H1 (cell line): ENCODE data around the gene PDIA2. TPM values are rescaled to one million over a fixed set of nuclear protein-coding genes. Genes with fewer than 3 reads are reported as not detected.

Experiments
- CTCF ChIA-PET: fragments of 300-600 bp; sonication (Branson Sonifier 250); formaldehyde crosslinking; loops from one replicate; lab custom pipeline; 2021; ENCODE audit not compliant: partially characterized antibody; lab: Charles Lee
- POLR2A ChIA-PET: fragments of 300-600 bp; sonication (Branson Sonifier 250); formaldehyde crosslinking; loops from one replicate; lab custom pipeline; 2021; ENCODE audit warnings: inconsistent platforms; ENCODE audit not compliant: partially characterized antibody; lab: Charles Lee
- DNase-seq, 2 experiments: peaks; one replicate each; pipeline versions ENCODE4 v3.0.0 to v3.0.0-alpha.2; 2010 to 2022; ENCODE audit warnings: low spot score in 2 of 2, low read depth in 1 of 2, mixed read lengths in 1 of 2
- FAIRE-seq: peaks from 2 replicates; lab custom pipeline; 2011; peaks lifted over from hg19 to GRCh38; lab: Jason Lieb, UNC
- H2AFZ ChIP-seq: 2 replicates; pipeline ENCODE4 v1.8.1; 2012; ENCODE audit warnings: low read length, inconsistent platforms
- H2AK5ac ChIP-seq: 2 replicates; pipeline ENCODE4 v1.6.1; 2013; ENCODE audit warnings: low read depth, low read length
- H2BK120ac ChIP-seq: replicated peaks from 2 replicates; pipeline ENCODE3; 2013; ENCODE audit warnings: low read depth, low read length, inconsistent platforms
- H2BK12ac ChIP-seq: 2 replicates; pipeline ENCODE4 v1.6.1; 2013; ENCODE audit warnings: low read depth, low read length
- H2BK15ac ChIP-seq: 2 replicates; pipeline ENCODE4 v1.6.1; 2013; ENCODE audit warnings: low read length
- H2BK20ac ChIP-seq: 2 replicates; pipeline ENCODE4 v1.6.1; 2013; ENCODE audit warnings: low read length
- H2BK5ac ChIP-seq: 2 replicates; pipeline ENCODE4 v1.6.1; 2013; ENCODE audit warnings: low read depth, low read length
- H3K14ac ChIP-seq: 2 replicates; pipeline ENCODE4 v1.6.1; 2013; ENCODE audit warnings: inconsistent platforms; ENCODE audit not compliant: insufficient read length
- H3K18ac ChIP-seq: 2 replicates; pipeline ENCODE4 v1.6.1; 2013; ENCODE audit warnings: low read length; ENCODE audit errors: extremely low read depth
- H3K23ac ChIP-seq: 2 replicates; pipeline ENCODE4 v1.6.1; 2013; ENCODE audit warnings: inconsistent platforms; ENCODE audit not compliant: insufficient read length
- H3K23me2 ChIP-seq: 2 replicates; pipeline ENCODE4 v1.6.1; 2013; ENCODE audit warnings: low read depth, low read length
- H3K27ac ChIP-seq: 2 replicates; pipeline ENCODE4 v1.6.1; 2011; ENCODE audit warnings: low read depth, low read length, inconsistent platforms
- H3K27me3 ChIP-seq, 4 experiments: replicated peaks in 1 of 4; 1 replicate in 1 of 4; 2 replicates in 3 of 4; pipeline versions ENCODE4 v1.6.1 to v1.8.1; 2011 to 2013; ENCODE audit warnings: low read length in 3 of 4, mild to moderate bottlenecking in 3 of 4, inconsistent platforms in 2 of 4, mixed read lengths in 2 of 4, moderate library complexity in 1 of 4; ENCODE audit not compliant: control insufficient read depth in 3 of 4, insufficient read depth in 3 of 4; ENCODE audit errors: extremely low read depth in 1 of 4
- H3K36me3 ChIP-seq, 4 experiments: 2 replicates each; pipeline versions ENCODE4 v1.6.1 to v1.8.1; 2011 to 2013; ENCODE audit warnings: mild to moderate bottlenecking in 4 of 4, low read length in 3 of 4, moderate library complexity in 2 of 4, control low read depth in 1 of 4, inconsistent platforms in 1 of 4; ENCODE audit not compliant: insufficient read depth in 4 of 4, control insufficient read depth in 2 of 4
- H3K4ac ChIP-seq: replicated peaks from 2 replicates; pipeline ENCODE3; 2013; ENCODE audit warnings: low read length, low read depth, mixed read lengths, inconsistent platforms; ENCODE audit not compliant: insufficient read length
- H3K4me1 ChIP-seq, 4 experiments: replicated peaks in 1 of 4; 1 replicate in 1 of 4; 2 replicates in 3 of 4; pipeline versions ENCODE4 v1.6.1 to v1.8.1; 2011 to 2013; ENCODE audit warnings: low read length in 3 of 4, inconsistent platforms in 2 of 4, mixed read lengths in 1 of 4; ENCODE audit not compliant: insufficient read depth in 4 of 4, control insufficient read depth in 3 of 4
- H3K4me2 ChIP-seq, 2 experiments: 2 replicates each; pipeline versions ENCODE4 v1.6.1 to v1.8.1; 2011 to 2013; ENCODE audit warnings: low read depth in 2 of 2, low read length in 2 of 2, control low read depth in 1 of 2, inconsistent platforms in 1 of 2, mild to moderate bottlenecking in 1 of 2; ENCODE audit not compliant: insufficient read depth in 1 of 2
- H3K4me3 ChIP-seq, 4 experiments: fragments of 200-600, 300-600 bp in 1 of 4; sonication (generic), shearing (Covaris generic), sonication (Bioruptor Twin) in 1 of 4; 2 replicates each; pipeline versions ENCODE4 v1.5.1 to v1.8.1; 2011 to 2016; ENCODE audit warnings: low read length in 4 of 4, low read depth in 3 of 4, control low read depth in 2 of 4, inconsistent platforms in 2 of 4, mild to moderate bottlenecking in 2 of 4, mixed read lengths in 1 of 4, moderate library complexity in 1 of 4; ENCODE audit not compliant: insufficient read depth in 2 of 4; ENCODE audit errors: extremely low read depth in 1 of 4
- H3K56ac ChIP-seq: replicated peaks from 2 replicates; pipeline ENCODE3; 2013; ENCODE audit warnings: low read depth, mild to moderate bottlenecking, mixed read lengths, low read length, inconsistent platforms; ENCODE audit not compliant: insufficient read length
- H3K79me1 ChIP-seq: 2 replicates; pipeline ENCODE4 v1.6.1; 2013; ENCODE audit warnings: low read depth, low read length, control low read depth
- H3K79me2 ChIP-seq, 2 experiments: 2 replicates each; pipeline versions ENCODE4 v1.6.1 to v1.8.1; 2012 to 2013; ENCODE audit warnings: low read length in 2 of 2, mild to moderate bottlenecking in 2 of 2, inconsistent platforms in 1 of 2; ENCODE audit not compliant: insufficient read depth in 2 of 2, control insufficient read depth in 1 of 2
- H3K9ac ChIP-seq, 4 experiments: replicated peaks in 1 of 4; 1 replicate in 1 of 4; 2 replicates in 3 of 4; pipeline versions ENCODE4 v1.6.1 to v1.8.1; 2011 to 2013; ENCODE audit warnings: low read depth in 3 of 4, low read length in 3 of 4, control low read depth in 2 of 4, mild to moderate bottlenecking in 2 of 4, moderate library complexity in 2 of 4, inconsistent platforms in 1 of 4; ENCODE audit errors: extremely low read depth in 1 of 4
- H3K9me3 ChIP-seq, 2 experiments: 2 replicates each; pipeline versions ENCODE4 v1.6.1 to v1.8.1; 2012 to 2013; ENCODE audit warnings: mild to moderate bottlenecking in 2 of 2, moderate library complexity in 2 of 2, control low read depth in 1 of 2, inconsistent platforms in 1 of 2, low read depth in 1 of 2, low read length in 1 of 2, mixed read lengths in 1 of 2; ENCODE audit not compliant: insufficient read depth in 2 of 2
- H4K20me1 ChIP-seq, 2 experiments: replicated peaks in 1 of 2; 2 replicates each; pipeline versions ENCODE3 to v1.8.1; 2011 to 2013; ENCODE audit warnings: inconsistent platforms in 2 of 2, low read length in 2 of 2, mild to moderate bottlenecking in 1 of 2; ENCODE audit not compliant: insufficient read depth in 2 of 2, control insufficient read depth in 1 of 2
- H4K5ac ChIP-seq: 2 replicates; pipeline ENCODE4 v1.6.1; 2013; ENCODE audit warnings: low read length, low read depth, mixed read lengths, inconsistent platforms; ENCODE audit not compliant: insufficient read length
- H4K8ac ChIP-seq: 2 replicates; pipeline ENCODE4 v1.8.0; 2013; ENCODE audit warnings: mild to moderate bottlenecking, moderate library complexity, low read length, inconsistent platforms; ENCODE audit not compliant: insufficient read depth; ENCODE audit errors: extremely low read depth
- H4K91ac ChIP-seq: replicated peaks from 2 replicates; pipeline ENCODE3; 2013; ENCODE audit warnings: low read length, mixed read lengths, inconsistent platforms; ENCODE audit not compliant: insufficient read length
- KDM5A ChIP-seq: fragments of 200-600 bp; IDR thresholded peaks from 2 replicates; pipeline ENCODE4 v1.7.1; 2012; ENCODE audit warnings: mild to moderate bottlenecking, low read length, inconsistent platforms, mixed read lengths
- SIX5 ChIP-seq: IDR thresholded peaks from 2 replicates; pipeline ENCODE4 v1.6.1; 2011; ENCODE audit warnings: mild to moderate bottlenecking, low read depth, low read length
- SUZ12 ChIP-seq: fragments of 200-600 bp; sonication (generic); IDR thresholded peaks from 2 replicates; pipeline ENCODE4 v1.6.1; 2012; ENCODE audit warnings: mild to moderate bottlenecking, inconsistent platforms, low read length, moderate library complexity, mixed read lengths
- WGBS, 2 experiments: shearing (Covaris generic) in 1 of 2; methylation state at CpG; one replicate each; pipeline versions ENCODE4 v1.1.6 to v1.1.7; 2013 to 2015; ENCODE audit warnings: low lambda C conversion rate in 2 of 2, mixed read lengths in 2 of 2, inconsistent platforms in 1 of 2, low coverage in 1 of 2, missing lambda C conversion rate in 1 of 2; ENCODE audit not compliant: insufficient replicate concordance in 2 of 2, insufficient coverage in 1 of 2, insufficient read length in 1 of 2; ENCODE audit errors: extremely low coverage in 1 of 2, missing lambda C conversion rate in 1 of 2; 5-methylcytosine and 5-hydroxymethylcytosine counted together
- polyA plus RNA-seq, 7 experiments: library from polyadenylated mRNA; depleted of rRNA in 3 of 7; stranded (reverse) in 5 of 7; unstranded in 2 of 7; fragments of >200 nt in 5 of 7; fragments of 200-250 nt in 2 of 7; gene quantifications; 1 replicate in 5 of 7; 2 replicates in 1 of 7; 4 replicates in 1 of 7; pipeline versions ENCODE4 v1.2.1 to v1.2.3, GENCODE V29; 2011 to 2013; ENCODE audit warnings: missing spikeins in 2 of 7, mixed read lengths in 2 of 7
- total RNA-seq: library from RNA; stranded (reverse); fragmentation: NEBNext Ultra II Directional; extraction: Animal tissue kit (Norgen Biotek cat#: 25700); gene quantifications from 2 replicates; pipeline ENCODE4 v1.2.1, GENCODE V29; 2021
- TF ChIP-seq, protein P1 (sequence below): IDR thresholded peaks from 2 replicates; pipeline ENCODE4 v1.6.1; 2012; ENCODE audit warnings: low read length, inconsistent platforms

Gene PDIA2
- total and polyA plus RNA-seq, 2 of the 8 experiments (the other 6 are each of a cell fraction or from before 2014, with no cell fraction given), result 0.34 to 0.50 TPM

DNA sequence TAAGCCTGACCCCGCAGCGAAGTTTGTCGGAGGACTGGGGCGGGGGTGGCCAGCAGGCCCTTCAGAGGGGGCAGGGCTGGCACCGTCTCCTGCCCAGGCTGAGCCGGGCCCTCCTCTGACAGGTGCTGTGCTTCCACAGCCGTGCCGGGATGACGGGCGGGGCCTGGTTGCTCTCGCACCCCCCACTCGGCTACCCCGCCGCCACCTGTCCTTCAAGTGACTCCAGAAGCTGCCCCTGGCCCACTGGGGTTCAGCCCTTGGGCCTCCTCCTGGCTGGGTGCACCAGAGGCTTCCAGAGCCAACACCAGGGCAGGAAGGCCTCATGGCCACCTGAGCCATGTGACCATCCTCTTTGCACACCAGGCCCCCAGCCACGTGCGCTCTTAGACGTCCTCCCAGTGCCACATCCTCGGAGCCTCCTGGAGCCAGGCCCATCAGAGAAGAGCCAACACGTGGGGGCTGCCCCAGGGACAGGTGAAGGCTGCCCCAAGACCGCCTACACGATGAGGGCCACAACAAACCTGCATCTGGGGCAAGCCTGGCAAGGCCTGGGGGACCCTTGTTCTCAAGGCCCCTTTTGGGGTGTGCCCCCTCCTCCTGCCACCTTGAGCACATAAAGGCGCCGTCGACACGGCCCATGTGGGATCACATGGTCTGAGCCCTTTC is 7.2 kb downstream of the PDIA2 start:
- Histone ChIP-seq H3K4me1 (no peaks in the 10 kb centered on the region), H3K27me3 (no peaks in the 10 kb centered on the region), H2BK20ac (no peak overlapping the region), H2AK5ac (no peak overlapping the region), H3K9me3 (peaks cover 0 to 5% of the 10 kb centered on the region in 2 experiments; a peak in 1 of 4 replicates), H2BK15ac (no peak overlapping the region), H3K23ac (no peak overlapping the region), H2BK12ac (no peak overlapping the region), H3K23me2 (no peaks in the 10 kb centered on the region), H4K91ac (no peak overlapping the region), H4K8ac (no peak overlapping the region), H3K9ac (no peak overlapping the region), H3K4ac (no peak overlapping the region), H2AFZ (no peak overlapping the region), H4K5ac (no peak overlapping the region), H2BK5ac (no peak overlapping the region), H2BK120ac (no peak overlapping the region), H3K56ac (no peak overlapping the region), H3K79me2 (no peaks in the 10 kb centered on the region), H3K4me3 (no peak overlapping the region), H3K4me2 (no peak overlapping the region), H3K79me1 (no peaks in the 10 kb centered on the region; the same call in 1 of the 2 replicates), H3K36me3 (peaks cover 7 to 24% (median 8%) of the 10 kb centered on the region in 4 experiments; a peak in 6 of 8 replicates), H3K27ac (no peak overlapping the region), H4K20me1 (peaks cover 0 to 6% of the 10 kb centered on the region in 2 experiments), H3K14ac (no peak overlapping the region), H3K18ac (no peak overlapping the region)
- ChIA-PET CTCF (interaction anchor here (1.0 to 2.0 kb wide), 2 partner anchors 29 to 71 kb away, joined by 3 to 4 read pairs; no protein-coding TSS in a partner anchor), POLR2A (interaction anchor here (0.5 kb wide), 1 partner anchor 106 kb away, joined by 3 read pairs; no protein-coding TSS in a partner anchor)
- DNase-seq (no peak), FAIRE-seq (no peak)
- TF ChIP-seq SIX5 (no peak), KDM5A (no peak), SUZ12 (no peak)
- TF ChIP-seq, protein P1, sequence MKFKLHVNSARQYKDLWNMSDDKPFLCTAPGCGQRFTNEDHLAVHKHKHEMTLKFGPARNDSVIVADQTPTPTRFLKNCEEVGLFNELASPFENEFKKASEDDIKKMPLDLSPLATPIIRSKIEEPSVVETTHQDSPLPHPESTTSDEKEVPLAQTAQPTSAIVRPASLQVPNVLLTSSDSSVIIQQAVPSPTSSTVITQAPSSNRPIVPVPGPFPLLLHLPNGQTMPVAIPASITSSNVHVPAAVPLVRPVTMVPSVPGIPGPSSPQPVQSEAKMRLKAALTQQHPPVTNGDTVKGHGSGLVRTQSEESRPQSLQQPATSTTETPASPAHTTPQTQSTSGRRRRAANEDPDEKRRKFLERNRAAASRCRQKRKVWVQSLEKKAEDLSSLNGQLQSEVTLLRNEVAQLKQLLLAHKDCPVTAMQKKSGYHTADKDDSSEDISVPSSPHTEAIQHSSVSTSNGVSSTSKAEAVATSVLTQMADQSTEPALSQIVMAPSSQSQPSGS, result no peak
- 94% methylated on average over 23 of the region's 25 CpGs; no CpG with 5 or more reads in 1 of the 2 experiments for whole genome bisulfite sequencing, 2 experiments
